H1 (cell line): ENCODE results near the gene PRTN3. TPM values are rescaled to one million over a fixed set of nuclear protein-coding genes. Genes with fewer than 3 reads are reported as not detected.

Experiments used
- BACH1 ChIP-seq: IDR thresholded peaks from 2 replicates; pipeline ENCODE4 v1.6.1; 2012; ENCODE audit warnings: low read length, improper control_type of control experiment
- NANOG ChIP-seq: IDR thresholded peaks from 2 replicates; pipeline ENCODE4 v1.6.1; 2011; ENCODE audit warnings: low read length, low read depth, mild to moderate bottlenecking, inconsistent platforms; ENCODE audit not compliant: insufficient read depth, poor library complexity, severe bottlenecking
- RAD21 ChIP-seq, 2 experiments: IDR thresholded peaks in 1 of 2; conservative IDR thresholded peaks in 1 of 2; 2 replicates each; pipeline ENCODE4 v1.6.1; 2011; ENCODE audit warnings: low read depth in 2 of 2, low read length in 2 of 2, improper control_type of control experiment in 1 of 2, inconsistent platforms in 1 of 2, mild to moderate bottlenecking in 1 of 2, moderate library complexity in 1 of 2
- RNF2 ChIP-seq: fragments of 200-900, 300-1000 bp; sonication (generic); IDR thresholded peaks from 2 replicates; pipeline ENCODE4 v1.7.1; 2016; ENCODE audit warnings: borderline replicate concordance, low read depth, mild to moderate bottlenecking, antibody characterized with exemption, low read length; ENCODE audit not compliant: poor library complexity, severe bottlenecking; ENCODE audit errors: missing control alignments
- SP2 ChIP-seq: IDR thresholded peaks from 2 replicates; pipeline ENCODE4 v1.6.1; 2012; ENCODE audit warnings: mild to moderate bottlenecking, low read length, inconsistent platforms
- SUZ12 ChIP-seq: fragments of 200-600 bp; sonication (generic); IDR thresholded peaks from 2 replicates; pipeline ENCODE4 v1.6.1; 2012; ENCODE audit warnings: mild to moderate bottlenecking, inconsistent platforms, low read length, moderate library complexity, mixed read lengths
- TCF12 ChIP-seq: IDR thresholded peaks from 2 replicates; pipeline ENCODE4 v1.6.1; 2011; ENCODE audit warnings: low read depth, mild to moderate bottlenecking, low read length
- polyA plus RNA-seq, 7 experiments: library from polyadenylated mRNA; depleted of rRNA in 3 of 7; stranded (reverse) in 5 of 7; unstranded in 2 of 7; fragments of >200 nt in 5 of 7; fragments of 200-250 nt in 2 of 7; gene quantifications; 1 replicate in 5 of 7; 2 replicates in 1 of 7; 4 replicates in 1 of 7; pipeline versions ENCODE4 v1.2.1 to v1.2.3, GENCODE V29; 2011 to 2013; ENCODE audit warnings: missing spikeins in 2 of 7, mixed read lengths in 2 of 7
- total RNA-seq: library from RNA; stranded (reverse); fragmentation: NEBNext Ultra II Directional; extraction: Animal tissue kit (Norgen Biotek cat#: 25700); gene quantifications from 2 replicates; pipeline ENCODE4 v1.2.1, GENCODE V29; 2021

Gene PRTN3
- total and polyA plus RNA-seq, 2 of the 8 experiments (the other 6 are each of a cell fraction or from before 2014, with no cell fraction given), result 0.39 to 2.1 TPM

GRCh38 chr19:796692-797527 is 43.9 kb upstream of the PRTN3 start, which contains the start of gene PTBP1 (continued):
- TF ChIP-seq BACH1 (peak; percentile 31; the same call in 1 of the 2 replicates), RAD21 (IDR thresholded peaks at IDR 0.05 in 1 of 2, conservative IDR thresholded peaks at IDR 0.05 in 1 of 2; ENCODE audit: low read depth in 2 of 2, low read length in 2 of 2) (no peak), NANOG (no peak), TCF12 (no peak), RNF2 (no peak), SUZ12 (no peak), SP2 (peak; percentile 75)
